ENCODE data around the gene FAM107B.
"Not testable (repeated sequence)": the region's sequence is repeated elsewhere in the genome, so short reads cannot be mapped to it uniquely, and the experiment has no call there.

Gene FAM107B

DNA sequence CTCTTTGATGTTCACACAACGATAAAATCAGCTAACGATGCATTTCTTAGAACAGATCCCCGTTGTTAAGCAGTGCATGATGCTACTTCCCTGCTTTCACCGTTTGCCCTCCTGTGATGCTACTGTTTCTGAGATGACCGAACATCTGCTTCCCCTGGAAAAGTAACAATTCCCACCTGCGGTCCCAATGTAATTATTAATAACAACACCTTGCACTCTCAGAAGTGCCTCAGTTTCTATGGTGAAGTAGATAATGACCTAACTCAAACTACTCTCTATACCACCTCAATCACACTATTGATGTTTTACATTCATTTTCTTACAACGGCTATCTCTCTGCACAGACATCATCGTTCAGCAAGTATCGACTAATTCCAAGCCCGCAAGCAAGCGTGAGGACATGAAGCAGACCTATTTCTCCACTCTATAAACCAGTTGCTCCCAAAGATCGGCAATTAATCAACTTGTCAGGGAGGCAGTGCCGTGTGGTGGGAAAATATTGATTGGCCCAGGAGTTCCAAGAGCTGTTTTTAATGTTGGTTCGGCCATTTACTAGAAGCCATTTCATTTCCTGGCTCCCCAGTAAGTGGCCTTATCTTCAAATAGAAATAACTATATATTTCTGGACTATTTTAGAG lies 42.7 kb downstream of the FAM107B start:
- DNase-seq: no peak

DNA sequence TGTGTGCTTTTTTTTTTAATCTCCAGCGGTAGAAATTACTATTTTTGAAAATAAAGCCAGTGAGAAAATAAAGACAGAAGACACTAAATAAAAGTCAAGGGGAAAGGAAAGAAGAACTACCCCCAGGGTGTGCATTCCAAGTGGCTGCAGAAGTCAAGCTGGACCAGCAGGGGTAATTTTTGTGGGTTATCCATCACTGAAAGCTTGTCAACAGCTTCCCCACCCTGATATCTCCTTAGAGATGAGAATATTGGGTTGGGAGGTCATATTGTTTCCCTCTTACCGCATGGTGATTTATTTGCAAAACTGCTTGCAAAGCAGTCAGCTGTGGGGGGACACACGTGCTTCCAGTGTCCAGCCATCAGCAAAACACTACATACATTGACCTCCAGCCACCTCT lies 46.4 kb downstream of the FAM107B start:
- DNase-seq: no peak

DNA sequence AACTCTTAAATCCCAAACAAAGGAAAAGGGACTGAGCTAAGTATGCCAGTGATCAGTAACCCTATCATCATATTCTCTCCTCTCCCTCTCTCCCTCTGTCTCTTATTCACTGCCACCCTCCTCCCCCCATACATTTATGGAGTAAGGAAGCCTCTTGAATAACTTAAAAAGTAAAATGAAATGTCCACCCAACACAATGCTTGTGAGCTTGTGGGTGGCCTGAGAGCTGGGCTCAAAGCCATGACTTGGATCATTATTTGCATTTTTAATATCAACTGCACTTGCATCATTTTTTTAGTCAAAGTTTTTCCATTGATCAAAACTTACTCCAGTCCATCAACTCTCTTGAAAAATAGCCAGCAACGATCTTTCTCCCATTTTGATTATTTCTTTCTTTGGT lies 46.8 kb downstream of the FAM107B start:
- no peak for DNase-seq

DNA sequence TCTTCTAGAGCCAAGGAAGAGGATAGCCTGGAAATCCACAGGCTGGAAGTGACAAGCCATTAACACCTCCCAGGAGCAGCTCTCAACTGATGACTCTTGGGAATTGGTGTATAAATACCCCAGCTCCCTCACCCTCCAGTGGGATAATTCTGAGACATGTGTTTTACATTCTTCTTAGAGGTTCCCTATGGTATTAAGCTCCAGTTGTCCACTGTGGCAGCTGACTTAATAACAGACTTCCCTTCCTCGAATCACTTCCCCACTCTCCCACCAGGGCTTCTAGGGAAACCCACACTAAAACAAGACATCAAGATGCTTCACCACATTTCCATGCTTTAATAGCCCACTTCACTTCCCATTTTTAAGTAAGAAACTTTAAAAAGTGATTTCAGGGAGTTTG lies 47.2 kb downstream of the FAM107B start:
- DNase-seq: no peak

DNA sequence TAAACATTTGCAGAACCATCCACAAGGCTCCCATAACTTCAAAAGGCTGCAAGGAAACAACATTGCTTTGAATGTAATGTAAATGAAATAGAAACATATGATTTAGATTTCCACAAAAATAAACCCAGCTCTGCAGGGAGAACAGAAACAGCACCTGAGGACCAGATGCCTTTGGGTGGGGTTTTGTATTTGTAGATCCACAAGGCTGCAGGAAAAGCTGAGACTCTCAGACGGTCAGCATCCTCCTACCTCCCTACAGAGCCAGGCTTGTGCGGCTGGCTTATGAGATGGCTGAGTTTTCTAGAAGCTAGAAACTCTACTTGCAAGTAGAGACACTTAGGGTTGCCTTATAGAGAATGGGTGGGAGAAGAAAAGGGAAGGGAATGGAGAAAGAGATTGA lies 49.8 kb downstream of the FAM107B start:
- no peak for DNase-seq

DNA sequence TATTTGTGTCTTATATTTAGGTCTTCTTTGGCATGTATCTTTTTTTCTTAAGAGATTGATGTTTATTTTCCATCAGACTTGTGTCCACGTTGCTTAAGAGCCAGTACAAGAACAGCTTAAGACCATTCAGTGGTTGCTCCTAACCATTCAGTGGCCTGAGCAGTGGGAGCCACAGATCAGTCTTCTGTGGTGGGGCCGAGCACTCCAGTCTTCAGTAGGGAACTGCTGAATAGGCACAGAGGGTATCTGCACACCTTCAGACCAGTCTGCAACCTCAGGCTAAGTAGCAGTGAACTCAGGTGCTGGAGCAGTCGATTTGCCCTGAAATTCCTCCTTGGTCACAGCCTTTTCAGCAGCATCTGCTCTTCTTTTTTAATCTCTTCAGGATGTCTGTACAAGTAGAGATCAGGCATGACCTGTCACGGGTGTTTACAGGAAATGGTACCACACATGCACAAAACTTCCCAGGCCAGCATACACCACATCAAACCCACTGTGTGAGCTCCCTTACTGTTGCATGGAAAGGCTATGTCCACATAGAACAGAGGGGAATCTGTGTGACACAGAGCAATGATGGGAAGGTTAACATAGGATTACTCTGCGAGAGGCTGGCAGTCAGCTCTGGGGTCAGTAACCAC lies 51.5 kb downstream of the FAM107B start:
- DNase-seq: no peak

DNA sequence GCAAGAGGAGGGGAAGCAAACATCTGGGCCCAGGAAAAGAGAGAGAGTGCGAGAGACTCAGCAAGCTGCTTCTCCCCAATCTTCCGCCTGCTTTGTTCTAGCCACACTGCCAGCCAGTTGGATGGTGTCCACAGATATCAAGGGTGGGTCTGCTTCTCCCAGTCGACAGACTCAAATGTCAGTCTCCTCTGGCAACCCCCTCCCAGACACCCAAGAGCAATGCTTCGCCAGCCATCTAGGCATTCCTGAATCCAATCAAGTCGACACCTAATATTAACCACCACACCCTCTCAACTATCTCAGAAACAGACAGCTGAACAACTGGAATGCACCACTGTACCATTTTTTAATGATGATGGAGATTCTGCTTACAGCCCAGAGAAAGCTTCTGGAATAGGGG lies 57.1 kb downstream of the FAM107B start:
- DNase-seq: no peak

DNA sequence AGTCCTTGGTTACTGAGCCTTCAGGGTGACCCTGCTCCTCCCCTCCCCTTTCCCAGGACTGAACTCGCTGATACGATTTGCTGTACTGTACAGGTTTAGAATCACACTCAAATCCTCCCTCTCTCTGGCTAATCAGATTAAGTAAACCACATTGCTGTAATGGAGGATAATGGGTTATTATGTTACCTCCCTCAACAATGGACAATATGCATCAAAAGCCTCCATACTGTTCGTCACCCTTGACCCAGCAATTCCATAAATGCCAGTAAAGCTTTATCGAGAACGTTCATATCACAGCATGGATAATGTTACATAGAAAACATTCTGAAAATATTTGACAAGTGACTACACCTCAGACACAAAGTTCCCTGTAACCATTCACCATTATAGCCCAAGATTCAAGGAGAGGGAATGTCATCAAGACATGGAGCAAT lies 61.7 kb downstream of the FAM107B start:
- no peak for DNase-seq

DNA sequence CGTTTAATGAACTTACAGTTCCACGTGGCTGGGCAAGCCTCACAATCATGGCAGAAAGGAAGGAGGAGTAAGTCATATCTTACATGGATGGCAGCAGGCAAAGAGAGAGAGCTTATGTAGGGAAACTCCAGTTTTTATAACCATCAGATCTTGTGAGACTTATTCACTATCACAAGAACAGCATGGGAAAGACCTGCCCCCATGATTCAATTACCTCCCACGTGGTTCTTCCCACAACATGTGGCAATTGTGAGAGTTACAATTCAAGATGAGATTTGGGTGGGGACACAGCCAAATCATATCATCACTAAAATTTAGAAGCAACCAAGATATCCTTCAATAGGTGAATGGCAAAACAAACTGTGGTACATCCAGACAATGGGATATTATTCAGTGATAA lies 65.4 kb downstream of the FAM107B start:
- DNase-seq: not testable (repeated sequence)

DNA sequence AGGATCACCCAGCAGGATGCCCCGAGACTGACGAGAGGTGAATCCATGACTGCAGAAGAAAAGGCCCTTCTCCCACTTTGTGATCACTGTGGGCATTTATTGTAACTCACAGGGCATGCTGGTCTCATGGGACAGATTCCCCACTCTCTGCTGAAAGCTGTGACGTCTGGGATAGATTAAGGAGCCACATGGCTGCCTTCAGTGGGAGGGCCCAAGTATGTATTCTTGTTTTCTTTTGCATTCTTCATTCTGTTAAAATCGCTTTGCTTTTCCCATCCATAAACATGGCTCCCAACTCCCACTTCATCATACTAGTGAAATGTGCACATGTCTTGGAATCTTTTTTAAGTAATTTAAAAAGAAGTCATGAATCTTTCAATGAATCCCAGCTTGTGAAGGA lies 67.2 kb downstream of the FAM107B start:
- DNase-seq: no peak

DNA sequence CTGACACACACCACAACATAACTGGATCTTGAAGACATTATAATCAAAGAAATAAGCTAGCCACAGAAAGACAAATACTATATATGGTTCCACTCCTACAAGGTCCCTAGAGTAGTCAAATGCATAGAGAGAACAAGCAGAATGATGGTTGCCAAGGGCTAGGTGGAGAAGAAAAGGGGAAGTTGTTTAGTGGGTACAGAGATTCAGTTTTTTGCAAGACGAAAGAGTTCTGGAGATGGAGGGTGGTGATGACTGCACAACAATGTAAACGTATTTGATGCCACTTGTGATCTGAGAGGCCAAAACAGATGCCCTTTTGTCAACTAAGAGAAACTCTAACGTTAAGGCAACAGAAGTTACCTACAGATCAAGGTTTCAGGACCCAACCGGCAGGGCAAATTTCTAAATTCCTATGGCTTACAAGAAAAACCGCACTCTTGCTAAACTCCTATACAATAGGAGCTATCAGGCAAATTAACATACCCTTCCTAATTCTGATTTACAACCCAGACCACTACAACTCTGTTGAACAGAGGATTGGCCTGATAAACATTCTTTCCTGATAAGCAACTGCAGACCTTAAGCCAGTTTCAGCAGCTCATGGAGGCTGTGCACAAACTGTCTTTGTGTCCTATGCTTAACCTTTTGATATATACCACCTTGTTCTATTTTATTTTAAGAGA lies 69.0 kb downstream of the FAM107B start:
- DNase-seq: no peak

DNA sequence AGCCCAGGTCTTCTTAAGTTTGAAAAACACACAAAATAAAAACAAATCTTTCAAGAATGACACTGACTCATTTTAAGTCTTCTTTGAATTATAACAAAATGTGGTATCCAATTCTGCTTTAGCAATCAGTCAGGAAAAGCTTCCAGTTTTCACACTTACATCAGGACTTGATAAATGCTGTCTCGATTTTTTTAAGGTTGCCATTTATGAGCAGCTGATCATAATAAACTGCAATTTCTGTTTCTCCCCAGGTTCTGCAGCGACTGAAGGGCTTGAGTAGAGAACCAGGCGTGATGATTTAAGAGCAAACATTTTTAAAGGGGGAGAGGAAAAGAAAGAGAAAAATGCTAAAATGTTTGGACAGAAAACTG lies 71.1 kb downstream of the FAM107B start:
- DNase-seq: no peak

DNA sequence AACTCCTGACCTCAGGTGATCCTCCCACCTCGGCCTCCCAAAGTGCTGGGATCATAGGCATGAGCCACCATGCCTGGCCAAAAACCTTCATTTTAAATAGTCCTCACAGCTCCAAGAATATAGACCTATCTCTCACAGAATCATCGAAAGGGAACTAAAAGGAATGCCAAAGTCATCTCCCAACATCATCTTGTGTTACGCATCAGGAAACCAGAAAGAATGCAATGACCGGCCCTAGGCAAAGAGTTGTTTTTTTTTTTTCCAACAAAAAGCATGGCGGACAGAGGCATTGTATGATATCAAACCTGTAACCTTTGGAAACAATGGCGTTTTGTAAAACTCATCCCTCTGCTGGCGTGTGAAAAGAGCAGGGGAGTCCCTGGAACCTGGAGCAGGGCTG lies 73.2 kb downstream of the FAM107B start:
- DNase-seq: no peak

DNA sequence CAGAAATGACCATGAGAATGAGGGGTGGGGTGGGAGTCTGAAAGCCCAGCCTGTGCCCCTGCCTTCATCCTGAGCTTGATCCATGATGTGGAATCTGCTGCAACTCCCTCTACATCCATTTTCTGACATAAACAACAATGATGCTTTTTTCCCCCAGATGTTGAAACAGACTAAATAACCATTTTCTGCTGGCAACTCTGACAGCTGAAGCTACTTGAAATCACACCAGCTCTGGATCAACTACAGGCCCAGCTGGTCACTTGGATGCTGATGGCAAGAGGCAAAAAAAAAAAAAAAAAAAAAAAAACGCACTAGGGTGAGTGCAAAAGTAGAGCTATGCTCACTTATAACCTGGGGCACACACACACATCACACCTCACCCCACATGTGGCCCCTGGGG lies 74.2 kb downstream of the FAM107B start:
- no peak for DNase-seq

DNA sequence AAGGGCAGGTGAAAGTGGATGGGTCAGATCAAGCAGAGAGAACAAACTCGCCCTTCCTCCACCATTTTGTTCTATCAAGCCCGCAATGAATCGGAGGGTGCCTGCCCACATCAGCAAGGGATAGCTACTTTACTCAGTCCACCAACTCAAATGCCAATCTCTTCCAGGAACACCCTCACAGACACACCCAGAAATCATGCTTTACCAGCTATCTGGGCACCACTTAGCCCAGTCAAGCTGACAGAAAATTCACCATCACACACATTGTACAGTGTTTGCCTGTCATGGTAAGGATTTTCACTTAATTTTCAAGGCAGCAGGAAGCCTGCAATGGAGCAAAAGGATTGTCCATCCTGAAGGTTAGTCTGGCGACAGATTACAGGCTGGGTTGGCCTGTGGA lies 75.2 kb downstream of the FAM107B start:
- no peak for DNase-seq

DNA sequence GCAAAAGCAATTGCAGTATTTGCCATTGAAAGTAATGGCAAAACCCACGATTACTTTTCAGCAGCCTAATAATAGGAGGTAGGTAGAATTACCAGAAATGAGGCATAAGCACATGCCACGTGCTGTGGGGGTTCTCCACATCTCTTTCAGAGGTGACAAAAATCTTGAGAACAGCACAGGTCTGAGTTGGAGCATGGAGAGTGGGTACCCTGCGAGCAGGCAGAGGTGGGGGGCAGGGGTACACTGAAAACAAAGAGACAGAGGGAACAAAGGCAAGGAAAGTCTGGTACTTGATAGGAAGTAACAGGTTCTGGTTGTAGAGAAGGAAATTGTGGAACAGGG lies 75.9 kb downstream of the FAM107B start:
- DNase-seq: no peak

DNA sequence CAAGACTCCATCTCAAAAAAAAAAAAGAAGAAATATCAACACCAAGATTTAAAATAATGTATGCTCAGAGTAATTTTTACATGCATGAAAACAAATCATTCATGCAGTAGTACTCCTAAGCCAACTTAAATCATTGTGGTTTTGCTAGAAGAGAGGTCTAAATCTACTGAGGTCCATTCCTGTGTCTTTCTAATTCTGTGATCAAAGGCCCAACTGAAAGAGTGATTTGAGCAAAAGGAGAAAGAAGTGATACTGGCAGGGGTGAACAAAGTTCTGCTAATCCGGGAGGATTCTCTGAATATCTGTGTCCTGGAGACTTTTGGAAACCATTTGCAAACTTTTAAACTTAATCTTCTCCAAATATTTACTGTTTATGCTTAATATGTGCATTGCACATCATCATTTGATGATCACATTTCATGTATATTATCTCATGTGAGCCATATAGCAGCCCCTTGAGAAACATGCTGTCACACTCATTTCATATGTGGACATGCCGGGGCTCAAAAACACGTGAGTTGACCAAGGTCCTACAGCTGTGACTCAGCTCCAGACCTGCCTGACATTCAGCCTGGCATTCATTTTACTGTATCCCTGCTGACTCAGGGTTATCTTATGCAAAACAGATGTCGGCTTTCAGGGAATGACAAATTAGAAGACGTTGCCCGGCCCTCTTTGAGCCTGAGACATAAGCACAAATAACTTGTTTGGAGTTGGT lies 76.4 kb downstream of the FAM107B start:
- DNase-seq: no peak

DNA sequence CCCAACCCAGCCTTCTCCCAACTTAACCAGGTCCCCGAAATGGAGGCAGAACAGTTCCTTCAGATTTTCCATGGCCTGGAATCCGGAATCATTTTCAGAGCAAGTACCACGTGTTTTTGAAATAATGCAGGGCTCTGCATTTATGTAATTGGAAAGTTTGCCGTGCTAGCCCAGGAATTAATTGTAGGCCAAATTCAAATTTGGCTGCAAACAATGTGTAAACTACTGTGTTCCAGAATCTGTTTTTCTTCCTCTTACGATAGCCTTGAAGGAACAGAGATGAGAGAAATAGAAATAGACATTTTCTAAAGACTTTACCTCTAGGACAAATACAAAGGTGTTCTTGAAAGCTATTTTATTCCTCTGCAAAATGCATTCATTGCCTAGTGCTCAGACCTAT lies 77.4 kb downstream of the FAM107B start:
- no peak for DNase-seq

DNA sequence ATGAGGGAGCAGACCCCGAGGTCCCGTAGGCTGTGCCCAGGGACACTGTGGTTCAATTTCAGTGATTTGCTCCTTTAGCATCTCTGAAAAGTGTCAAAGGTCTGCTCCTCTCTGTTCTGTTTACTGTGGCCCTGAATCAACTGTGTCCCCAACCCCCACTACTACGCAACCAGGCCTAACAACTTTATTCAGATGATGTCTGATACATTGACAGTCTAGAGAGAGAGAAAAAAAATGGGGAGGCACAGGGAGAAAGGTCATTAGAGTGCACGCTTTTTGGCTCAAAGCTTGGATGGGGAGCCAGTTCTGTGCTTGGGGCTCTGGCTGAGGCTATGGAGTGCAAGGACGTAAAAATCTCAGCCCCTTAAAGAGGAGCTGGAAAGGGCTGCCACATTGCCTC lies 77.9 kb downstream of the FAM107B start:
- no peak for DNase-seq

DNA sequence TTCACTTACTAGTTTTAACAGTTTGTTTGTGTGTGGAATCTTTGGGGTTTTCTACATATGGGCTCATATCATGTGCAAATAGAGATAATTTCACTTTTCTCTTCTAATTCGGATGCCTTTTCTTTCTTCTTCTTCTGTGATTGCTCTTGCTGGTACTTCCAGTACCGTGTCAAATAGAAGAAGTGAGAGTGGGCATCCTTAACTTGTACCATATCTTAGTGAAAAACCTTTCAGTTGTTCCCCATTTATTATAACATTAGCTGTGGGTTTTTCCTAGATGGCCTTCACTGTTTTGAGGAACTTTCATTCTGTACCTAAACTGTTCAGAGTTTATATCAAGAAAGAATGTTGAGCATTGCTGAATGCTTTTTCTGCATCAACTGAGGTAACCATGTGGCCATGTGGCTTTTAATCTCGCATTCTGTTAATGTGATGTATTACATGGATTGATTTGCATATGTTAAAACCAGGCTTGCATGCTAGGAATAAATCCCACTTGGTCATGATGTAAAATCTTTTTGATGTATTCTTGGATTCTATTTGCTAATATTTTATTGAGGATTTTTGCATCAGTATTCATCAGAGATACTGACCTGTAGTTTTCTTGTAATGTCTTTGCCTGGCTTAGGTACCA lies 78.7 kb downstream of the FAM107B start:
- no peak for DNase-seq

DNA sequence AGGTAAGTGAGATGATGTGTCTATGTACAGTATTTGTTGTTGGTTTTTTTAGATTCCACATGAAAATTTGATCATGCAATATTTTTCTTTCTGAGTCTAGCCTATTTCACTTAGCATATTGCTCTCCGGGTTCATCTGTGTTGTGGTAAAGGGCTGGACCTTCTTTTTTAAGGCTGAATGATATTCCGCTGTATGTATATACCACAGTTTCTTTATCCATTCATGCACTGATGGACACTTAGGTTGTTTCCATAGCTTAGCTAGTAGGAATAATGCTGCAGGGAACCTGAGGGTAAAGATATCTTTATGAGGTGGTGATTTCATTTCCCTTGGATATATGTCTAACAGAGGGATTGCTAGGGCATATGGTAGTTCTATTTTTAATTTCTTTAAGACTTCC lies 80.8 kb downstream of the FAM107B start:
- DNase-seq: no peak

DNA sequence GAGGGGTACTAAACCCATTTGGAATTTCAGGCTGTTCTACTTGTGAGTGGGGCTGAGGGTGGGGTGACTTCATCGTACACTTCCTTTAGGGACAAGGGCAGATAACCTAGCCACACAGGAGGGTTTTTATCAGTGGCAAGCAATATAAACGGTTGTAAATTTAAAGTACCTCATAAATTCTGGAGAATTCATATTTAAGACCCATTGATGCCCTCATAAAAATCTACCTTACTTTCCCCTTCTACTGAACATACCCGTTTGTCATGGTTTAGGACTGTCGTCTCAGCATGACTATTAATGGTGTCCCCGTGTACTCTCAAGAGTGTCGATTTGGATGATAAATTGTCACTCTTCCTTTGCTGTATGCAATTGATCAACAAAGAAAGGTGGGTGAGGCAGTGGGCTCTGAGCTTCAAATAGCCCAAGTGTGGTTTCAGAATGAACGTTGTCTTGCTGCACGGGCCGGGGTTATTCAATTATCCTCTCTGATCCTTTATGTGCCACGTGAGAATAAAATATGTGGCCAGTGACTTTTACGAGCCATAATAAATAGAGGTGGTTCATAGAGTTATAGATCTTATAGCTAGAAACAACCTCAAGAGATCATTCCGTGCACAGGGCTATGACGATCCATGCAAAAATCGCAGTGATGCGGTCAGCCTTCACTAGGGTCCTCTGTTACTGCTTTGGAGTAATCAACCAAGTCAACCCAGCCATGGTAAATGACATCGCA lies 82.2 kb downstream of the FAM107B start:
- no peak for DNase-seq

DNA sequence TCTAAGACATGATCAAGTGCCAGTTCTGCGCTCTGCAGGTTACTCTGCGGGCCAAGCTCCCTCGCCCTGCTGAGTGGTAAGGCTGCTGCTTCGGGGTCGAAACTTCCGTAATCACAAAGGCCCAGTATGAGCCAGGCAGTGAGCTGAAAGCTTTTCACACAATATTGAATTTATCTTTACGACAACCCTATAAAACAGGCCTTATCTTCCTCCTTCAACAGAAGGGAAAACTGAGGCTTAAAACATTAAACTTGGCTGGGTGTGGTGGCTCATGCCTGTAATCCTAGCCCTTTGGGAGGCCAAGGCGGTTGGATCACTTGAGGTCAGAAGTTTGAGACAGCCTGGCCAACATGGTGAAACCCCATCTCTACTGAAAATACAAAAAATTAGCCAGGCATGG lies 83.3 kb downstream of the FAM107B start:
- no peak for DNase-seq

All from effector CD8-positive, alpha-beta T cell (primary cell).